Measurements from ENCODE around the gene CCDC92B.

The CCDC92B gene

DNA sequence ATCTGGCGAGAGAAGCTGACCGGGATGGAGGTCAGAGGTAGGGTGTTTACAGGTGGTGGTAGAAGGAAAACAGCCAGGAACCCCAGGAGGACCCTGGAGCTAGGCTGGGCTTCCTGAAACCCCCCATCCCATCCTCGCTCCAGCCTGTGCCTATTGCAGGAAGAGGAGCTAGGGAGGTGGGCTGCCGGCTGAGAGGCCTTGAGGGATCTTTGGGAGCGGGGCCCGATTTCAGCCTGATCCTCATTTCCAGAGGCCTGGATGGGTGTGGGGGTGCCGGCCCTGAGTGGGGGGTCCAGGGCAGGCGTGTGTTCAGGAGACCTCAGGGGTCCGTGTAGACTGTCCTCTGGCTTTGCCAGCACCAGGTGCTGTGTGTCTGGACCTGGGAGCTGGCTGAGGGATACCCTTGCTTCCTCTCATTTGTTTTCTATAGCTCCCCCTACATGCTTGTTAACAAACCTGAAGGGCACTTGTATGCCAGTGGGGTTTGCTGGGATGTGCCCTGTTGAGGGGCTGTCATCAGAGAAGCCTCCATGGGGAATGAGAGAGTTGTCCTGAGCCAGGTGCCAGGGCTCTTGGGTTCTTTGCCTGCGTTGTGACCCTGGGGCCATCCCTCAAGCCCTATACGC is 27.9 kb upstream of the CCDC92B start:
- no peak for FAIRE-seq

DNA sequence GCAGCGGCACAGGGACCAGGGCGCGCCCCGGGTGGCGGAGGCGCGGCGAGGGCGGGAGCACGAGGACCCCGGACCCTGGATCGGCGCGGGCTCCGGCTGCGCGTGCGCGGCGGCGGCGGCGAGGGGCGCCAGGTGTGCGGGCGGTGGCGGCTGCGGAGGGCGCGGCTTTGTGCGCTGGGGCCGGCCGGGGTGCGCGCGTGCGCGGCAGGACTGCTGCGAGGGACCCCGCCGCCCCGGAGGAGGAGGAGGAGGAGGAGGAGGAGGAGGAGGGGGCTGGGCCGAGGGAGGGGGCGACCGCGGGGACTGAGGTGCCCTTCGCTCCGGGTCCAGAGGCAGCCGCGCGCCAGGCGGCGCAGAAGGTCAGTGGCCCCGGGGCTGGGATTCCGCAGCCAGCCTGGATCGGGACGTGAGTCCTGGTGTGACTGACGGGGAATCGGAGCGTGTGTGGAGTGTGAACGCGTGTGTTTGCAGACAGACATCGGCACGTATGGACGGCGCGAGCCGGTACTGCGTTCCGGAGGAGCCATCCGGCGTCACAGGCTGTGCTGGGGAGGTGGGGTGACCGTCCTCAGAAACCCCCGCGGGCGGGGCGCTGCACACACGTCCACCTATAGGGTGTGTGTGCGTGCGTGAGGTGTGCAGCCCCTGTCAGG is 27.3 kb upstream of the CCDC92B start:
- FAIRE-seq, result no peak

DNA sequence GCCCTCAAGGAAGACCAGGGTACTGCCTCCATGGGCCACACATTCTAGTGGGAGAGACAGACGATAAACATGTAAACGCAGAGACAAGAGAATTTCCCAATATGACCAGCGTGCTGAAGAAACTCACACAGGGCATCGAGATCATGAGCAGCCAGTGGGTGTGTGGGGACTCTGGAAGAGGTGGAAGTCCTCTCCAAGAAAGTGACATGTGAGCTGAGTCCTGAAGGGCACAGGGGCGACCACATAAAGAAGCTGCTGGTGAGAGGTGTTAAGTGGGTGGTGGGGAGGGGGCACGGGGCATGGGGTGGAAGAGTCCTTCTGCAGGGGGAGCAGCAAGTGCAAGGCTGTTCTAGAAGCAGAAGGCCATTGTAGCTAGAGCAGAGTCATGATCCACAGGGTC is 25.8 kb upstream of the CCDC92B start:
- no peak for FAIRE-seq

DNA sequence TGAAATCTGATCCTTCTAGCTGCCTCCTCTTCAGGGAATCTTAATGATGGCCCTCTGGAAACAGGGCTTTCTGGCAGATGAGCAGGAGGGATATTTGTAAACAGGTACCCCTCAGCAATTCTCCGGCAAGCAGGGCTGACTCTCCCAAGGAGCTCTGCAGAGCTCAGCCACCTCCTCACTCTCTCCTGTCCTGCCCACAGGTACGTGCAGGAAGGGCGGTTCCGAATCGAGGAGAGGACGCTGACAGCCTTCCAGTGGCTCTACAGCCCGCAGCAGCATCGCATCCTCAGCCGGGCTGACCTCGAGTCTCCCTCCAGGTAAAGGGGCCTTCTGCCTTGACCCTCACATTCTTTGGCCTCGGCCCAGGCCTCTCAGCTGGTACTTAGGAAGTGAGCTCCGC is 20.7 kb upstream of the CCDC92B start:
- FAIRE-seq, result no peak

DNA sequence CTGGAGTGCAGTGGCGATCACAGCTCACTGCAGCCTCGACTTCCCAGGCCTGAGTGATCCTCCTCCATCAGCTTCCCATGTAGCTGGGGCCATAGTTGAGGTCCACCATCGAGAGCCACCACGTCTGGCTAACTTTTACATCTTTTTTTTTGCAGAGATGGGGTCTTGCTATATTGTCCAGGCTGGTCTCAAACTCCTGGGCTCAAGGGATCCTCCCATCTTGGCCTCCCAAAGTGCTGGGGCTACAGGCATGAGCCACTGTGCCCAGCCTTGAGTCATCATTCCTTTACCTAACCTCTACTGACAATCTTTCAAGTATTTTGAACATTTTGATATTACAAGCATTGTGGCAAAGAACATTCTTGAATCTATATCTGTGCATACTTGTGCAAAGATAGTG is 9.4 kb upstream of the CCDC92B start:
- no peak for FAIRE-seq

DNA sequence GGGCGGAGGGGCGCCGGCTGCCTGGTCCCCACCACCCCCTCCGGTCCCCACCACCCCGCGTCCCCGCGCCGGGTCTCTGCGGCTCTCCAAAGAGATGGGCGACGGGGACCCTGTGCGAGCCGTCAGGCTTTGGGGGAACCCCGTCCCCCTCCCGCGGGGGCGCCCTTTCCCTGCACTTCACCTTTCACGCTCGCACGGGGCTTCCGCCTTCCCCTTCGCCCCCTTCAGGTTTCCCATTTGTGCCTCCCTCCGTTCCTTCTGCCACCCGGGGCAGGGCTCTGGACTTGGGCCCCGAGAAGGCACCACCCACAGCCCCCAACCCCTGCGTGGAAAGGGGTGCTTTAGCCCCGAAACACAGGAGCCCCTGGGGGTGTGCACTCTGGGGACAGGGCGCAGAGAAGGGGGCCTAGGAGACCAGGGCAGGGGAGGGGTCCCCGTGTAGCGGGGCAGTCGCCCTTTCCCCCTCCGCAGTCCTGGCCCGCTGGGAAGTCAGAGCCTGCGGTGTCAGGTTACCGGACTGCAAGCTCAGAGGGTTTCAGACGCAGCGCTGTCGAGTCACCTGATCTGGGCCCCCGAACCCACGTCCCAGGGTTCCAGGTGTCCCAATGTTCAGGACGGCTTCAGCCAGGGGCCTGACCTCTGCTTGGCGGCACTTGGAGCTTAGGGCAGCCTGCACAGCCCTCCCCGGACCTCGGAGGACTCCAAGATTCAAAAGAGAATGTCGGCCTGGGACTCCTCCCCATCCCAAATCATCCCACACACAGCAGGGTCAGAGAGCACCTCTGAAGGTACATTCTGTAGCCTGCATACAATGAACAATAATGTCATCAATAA is 6.7 kb upstream of the CCDC92B start:
- no peak for FAIRE-seq

DNA sequence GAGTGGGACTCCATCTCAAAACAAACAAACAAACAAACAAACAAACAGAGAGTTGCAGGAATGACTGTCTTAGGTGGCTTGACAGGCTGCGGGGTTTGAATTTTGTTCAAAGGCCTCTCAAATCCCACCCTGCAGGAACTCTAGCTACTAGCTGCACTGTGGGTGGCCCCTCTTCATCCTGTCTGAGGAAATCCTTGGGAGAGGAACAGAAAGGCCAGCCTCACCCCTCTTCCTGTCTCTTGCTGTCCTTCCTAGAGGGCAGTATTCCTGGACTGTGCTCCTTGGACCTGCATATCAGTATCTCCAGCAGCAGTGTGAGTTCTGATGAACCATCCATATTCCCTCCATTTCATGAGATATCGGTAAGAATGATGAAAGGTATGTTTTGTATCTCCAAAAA is 2.0 kb upstream of the CCDC92B start:
- no peak for FAIRE-seq

DNA sequence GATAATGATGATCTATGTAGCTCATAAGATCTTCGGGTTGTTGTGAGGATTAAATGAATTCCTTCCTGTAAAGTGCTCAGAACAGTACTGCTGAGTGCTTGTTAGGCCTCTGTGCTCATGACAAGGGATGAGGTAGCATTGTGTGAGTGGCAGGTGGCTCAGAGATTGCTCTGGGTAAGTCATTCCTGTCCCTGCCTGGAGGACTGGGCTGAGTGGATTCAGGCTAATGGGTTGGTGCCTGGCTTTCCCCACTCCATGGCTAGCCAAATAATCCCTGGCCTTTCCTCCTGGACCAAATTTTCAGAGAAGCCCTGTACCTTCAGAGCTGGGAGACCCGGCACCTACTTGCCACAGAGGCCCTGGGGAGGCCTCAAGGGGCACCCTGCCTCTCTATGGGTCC is 1.3 kb upstream of the CCDC92B start:
- no peak for FAIRE-seq

DNA sequence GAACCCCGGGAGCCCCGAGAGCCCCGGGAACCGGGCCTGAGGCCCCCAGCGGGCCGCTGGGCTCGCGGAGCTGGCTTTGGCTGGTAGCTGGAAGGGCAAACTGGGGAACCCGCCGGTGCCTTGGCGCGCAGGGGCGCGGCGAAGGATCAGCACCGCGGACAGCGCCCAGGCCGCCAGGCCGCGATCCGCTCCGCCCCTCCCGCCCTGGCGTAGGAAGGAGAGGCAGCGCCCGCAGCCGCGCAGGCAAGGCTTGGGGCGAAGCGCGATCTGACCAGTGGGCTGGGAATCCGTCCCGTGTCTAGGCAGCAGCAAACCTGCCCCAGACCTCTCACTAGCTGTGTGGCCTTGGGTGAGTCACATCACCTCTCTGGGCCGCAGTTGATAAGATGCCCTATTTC is 331 bp upstream of the CCDC92B start:
- no peak for FAIRE-seq

DNA sequence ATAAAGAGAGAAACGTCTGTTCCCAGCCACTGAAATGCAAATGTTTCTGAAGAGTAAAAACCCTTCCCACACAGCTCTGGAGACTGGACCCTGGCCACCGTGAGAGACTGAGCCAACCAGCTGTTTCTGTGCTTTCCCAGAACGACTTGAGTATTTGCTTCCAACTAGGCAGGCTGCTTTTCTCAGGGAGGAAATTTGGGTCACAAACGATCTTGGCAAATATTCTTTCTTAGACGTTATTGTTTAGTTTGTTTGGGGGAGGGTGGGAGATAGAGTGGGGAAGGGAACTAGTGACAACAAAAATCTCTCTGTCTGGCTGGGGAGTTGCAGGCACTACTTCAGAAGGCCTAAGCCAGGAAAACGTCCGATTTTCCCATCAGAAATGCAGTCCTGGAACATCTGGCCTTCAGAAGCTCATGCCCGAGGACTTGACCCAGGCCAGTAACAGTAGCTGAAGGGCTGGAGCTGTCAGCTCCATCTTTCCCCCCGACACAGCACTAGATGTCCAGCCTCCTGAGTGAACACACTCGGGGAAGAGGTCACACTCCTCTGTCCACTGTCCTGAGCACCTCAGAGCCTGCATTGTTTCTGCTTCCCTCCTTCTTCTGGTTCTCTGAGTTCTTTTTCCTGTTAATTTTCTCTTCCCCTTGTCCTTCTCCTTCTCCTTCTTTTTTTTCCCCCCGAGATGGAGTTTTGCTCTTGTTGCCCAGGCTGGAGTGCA is 4.0 kb downstream of the CCDC92B start:
- FAIRE-seq, result no peak

DNA sequence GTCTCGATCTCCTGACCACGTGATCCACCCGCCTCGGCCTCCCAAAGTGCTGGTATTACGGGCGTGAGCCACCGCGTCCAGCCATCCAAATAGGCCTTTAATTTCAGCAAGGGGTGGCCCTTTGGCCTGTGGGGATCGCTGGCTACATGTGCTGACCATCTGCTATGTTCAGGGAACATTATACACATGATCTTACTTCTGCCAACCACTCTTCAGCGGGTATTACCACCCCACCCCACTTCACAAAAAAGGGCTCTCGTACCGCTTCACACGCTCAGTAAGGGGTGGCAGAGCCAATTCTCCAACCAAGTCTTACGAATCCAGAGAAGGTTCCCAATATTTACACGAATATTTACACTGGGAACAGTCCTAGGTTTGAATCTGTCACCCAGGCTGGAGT is 11.8 kb downstream of the CCDC92B start:
- FAIRE-seq, result no peak

DNA sequence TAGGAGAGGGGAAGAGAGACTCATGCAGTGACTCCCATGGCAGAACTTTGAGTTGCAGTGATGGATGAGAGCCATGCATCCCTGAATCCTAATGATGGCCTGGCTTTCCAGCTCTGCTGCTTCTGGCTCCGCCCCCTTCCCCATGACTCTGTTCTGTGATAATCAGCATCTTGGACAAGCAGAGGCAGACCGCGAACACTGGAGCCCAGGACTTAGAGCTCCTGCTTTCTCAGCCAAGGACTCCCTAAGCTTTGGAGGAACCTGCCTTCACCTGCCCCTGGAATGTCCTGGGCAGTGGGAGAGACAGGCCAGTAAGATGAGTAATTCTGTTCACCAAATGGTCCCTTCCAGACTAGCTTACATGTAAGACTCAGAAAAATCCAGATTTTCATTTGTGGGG is 12.5 kb downstream of the CCDC92B start:
- no peak for FAIRE-seq

DNA sequence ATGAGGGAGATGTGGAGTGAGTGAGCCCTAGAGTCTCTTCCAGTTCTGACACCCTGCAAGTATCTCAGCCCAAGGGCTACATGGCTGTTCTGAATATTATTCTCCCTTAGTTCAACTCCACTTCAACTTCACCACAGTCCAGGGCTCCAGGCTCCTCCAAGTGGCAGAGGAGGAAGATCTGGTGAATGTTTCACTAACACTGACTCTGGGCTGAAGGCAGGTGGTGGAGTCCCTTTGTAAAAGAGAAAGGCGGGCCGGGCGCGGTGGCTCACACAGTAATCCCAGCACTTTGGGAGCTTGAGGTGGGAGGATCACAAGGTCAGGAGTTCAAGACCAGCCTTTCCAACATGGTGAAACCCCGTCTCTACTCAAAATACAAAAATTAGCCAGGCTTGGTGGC is 13.6 kb downstream of the CCDC92B start:
- FAIRE-seq, result no peak

DNA sequence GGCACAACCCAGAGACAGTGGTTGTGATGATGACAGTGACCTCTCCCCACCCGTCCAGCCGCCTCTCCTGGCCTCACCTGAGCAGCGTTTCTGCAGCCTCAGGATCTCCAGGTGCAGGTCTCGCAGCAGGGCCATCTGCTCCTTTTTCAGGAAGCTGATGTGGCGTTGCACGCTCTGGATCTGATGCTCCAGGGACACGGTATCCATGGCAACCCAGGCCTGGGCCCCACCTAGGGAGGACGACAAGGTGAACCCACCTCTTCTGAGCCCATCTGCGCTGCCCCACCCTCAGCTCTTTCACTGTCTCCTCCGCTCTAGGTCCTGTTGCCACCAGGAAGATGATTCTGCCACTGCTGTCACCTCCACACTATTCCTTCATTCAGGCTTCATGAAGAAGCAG is 14.5 kb downstream of the CCDC92B start:
- FAIRE-seq, result no peak

DNA sequence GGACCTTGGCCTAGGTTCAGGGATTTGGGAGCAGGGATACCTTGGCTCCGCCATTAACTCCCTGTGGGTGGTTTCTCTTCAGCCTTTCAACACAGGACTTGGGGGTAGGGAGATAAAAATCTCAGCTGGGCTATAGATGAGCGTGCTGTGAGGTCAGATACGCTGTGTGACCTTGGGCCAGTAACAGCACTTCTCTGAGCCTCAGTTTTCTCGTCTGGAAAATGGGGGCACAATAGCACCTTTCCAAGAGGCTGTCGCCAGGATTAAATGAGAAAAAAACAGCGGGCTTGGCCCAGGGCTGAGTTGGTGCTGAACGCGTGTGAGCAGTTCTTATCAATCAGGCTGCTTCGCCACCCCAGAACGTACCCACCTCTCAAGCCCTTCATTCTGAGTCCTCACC is 17.6 kb downstream of the CCDC92B start:
- no peak for FAIRE-seq

DNA sequence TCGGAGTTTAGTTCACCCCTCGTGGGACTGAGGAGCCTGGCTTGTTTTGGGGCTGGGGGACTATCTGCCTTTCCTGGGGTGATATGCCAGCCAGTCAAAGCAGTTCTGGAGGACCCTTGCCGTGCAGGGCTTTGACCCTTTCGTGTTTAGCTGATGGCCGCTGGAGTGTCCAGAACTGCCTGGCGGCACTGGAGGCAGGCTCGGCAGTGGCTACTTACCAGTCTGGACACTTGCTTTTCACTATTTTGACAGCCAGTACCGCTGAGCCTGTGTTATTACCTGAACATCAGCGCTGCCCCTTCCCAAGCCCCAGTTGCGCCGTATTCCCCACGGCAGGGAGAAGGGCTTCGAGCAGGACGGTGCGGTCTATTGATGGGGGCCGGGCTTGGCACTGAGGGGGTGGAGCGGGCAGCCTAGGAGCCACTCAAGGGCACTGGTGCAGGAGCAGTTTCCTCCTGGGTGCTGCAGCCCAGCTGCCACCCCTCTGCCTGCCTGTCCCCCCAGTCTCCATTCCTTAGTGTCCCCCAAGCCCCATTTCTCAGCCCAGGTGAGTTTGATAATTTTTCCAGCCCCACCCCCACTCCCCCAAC is 18.6 kb downstream of the CCDC92B start:
- FAIRE-seq, result no peak

DNA sequence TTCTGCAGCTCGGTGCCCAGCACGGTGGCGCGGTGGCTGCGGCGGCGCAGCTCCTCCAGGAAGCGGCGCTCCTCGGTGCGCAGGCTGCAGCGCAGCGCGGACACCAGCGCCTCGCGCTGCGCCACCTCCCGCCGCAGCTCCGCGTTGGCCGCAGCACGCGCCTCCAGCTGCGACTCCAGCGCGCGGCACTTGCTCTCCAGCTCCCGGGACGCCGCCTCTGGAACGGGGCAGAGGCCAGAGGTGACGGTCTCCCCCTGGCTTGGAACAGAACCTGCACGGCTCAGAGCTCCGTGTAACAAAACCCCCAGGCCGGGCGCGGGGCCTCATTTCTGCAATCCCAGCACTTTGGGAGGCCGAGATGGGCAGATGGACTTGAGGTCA is 24.7 kb downstream of the CCDC92B start:
- FAIRE-seq, result no peak

DNA sequence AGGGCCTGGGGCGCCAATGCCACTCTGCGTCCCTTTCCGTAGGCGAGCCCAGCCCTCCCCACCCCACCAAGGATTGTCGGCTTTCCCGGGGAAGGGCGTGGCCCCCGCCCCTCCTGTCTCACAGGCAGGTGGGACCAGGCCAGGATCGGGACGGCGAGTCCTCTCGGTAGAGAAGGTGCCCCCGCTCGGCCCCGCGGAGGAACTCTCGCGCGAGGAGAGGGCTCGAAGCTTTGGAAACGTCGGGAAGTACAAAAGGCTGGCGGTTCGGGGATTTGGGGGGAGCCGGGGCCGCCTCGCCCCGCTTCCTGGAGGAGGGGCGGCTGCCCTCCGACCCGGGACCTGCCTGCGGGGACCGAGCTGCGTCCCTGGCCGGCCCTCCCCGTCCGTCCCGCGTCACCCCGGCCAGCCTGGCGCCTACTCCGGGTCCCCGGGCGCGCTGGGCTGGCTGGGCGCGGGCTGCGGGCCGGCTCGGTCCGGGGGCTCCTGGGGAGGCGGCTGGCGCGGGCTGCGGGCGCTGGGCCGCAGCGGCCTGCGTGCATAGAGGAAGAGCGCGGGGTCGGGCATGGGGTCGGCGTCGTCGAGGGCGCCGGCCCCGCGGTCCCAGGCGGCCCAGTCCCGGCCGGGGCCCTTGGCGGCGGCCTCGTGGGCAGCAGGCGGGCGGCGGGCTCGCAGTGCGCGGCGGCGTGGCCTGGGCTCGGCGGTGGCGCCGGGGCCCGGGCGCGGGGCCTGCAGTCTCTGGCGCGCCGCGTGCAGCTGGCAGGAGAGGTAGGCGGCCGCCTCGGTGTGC is 25.3 kb downstream of the CCDC92B start:
- FAIRE-seq, result no peak

DNA sequence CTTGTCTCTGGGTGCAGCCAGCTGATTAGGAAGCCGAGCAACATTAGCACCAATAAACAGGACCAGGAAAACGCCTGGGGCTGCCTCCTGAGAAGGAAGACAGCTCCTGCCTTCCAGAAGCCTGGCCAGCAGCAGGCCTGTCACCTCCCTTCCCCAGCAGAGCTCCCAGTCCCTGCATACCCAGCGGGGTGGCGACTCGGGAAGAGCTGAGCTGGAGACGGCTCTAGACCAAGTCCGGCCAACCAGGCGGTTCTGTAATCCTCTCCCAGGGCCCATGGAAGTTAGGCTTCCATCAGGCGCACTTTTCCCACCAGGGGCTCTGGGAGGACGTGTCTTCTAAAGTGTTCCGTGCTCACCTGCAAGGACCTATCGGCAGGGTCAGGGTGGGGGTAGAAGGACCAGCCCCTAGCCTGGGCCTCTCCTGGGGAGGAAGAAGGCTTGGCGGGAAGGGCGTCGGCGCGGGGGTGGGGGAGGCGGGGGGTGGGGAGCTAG is 25.9 kb downstream of the CCDC92B start:
- no peak for FAIRE-seq

DNA sequence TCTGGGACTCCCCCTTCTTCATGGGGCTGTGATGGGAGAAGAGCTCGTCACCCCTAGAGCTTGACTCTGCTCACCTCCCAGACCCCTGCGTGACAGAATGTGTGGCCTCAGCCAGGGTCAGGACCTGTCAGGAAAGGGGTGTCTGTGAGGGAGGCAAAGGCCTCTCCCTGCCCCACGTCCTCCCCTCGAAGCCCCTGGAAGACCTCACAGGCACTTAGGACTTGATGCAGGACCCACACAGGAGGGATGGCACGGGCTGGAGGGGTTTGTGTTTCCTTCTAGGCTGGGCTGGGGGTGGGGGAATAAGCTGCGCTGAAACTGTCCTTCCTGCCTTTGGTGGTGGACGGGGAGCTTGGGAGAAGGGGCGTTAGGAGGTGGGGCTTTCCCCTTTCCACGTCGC is 26.8 kb downstream of the CCDC92B start:
- no peak for FAIRE-seq

DNA sequence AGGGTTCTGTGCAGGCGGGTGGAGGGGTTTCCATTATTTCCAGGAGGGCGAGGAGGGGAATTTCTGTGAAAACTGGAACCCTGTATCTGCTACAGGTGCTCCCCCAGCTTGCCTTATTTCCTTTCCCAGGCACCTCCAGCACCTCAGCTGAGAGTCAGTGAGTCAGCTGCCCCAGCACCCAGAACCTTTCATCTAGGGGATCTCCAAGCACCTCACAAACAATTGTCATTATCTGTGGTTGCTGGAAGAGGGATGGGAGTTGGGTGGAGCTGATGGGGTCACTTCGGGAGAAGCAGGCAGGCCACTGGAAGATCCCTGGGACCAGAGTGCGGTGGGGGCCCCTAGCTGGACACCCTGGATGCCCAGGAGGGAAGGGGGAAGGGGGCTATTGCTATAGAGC is 27.8 kb downstream of the CCDC92B start:
- FAIRE-seq, result no peak

DNA sequence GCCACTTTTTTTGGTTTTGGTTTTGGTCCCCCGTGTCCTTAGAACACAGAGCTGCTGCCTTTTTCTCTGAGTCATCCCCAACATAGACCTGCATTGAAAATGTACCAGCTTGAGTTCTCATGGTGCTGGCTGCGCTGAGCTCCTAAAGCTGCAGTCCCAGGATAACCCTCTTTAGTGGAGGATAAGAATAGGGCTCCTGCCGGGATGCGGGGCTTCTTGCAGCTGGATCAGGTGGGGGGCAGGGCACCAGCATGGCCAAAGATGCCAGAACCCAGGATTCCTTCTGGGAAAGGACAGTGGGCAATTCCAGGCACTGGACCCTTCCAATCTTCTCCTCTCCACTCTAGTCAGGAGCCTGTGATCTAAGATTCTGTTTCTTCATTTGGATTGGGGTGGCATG is 29.6 kb downstream of the CCDC92B start:
- FAIRE-seq, result no peak
